AG04449 (cell line): ENCODE measurements around the gene RAD51B.

Source experiments
- CTCF ChIA-PET: fragments of 350-600 bp; formaldehyde crosslinking; extraction: SDS; loops from one replicate; lab custom pipeline; 2021; ENCODE audit warnings: antibody characterized with exemption; lab: Yijun Ruan, JAX
- POLR2A ChIA-PET: fragments of 400-600, 350-600 bp; formaldehyde crosslinking; extraction: SDS; loops from one replicate; lab custom pipeline; 2020; ENCODE audit warnings: antibody characterized with exemption, inconsistent platforms; lab: Yijun Ruan, JAX
- DNase-seq: peaks from one replicate; pipeline ENCODE4 v3.0.0-alpha.2; 2010; ENCODE audit warnings: low read depth, low spot score
- H3K4me3 ChIP-seq: 2 replicates; pipeline ENCODE4 v1.5.1; 2011; ENCODE audit warnings: low read depth, mild to moderate bottlenecking, control low read depth, low read length
- TF ChIP-seq, protein P1 (sequence below): IDR thresholded peaks from one replicate; pipeline ENCODE4 v1.5.1; 2011; ENCODE audit warnings: mild to moderate bottlenecking, moderate library complexity, low read length, control low read depth, inconsistent platforms; ENCODE audit not compliant: insufficient read depth; ENCODE audit errors: missing control alignments

RAD51B gene

GRCh38 chr14:68158640-68159039 lies 339.1 kb downstream of the RAD51B start:
- ChIA-PET CTCF (interaction anchor here (1.1 kb wide), 1 partner anchor 17 kb away, joined by 3 read pairs; no protein-coding TSS in a partner anchor), POLR2A (no interaction called here)
- H3K4me3 ChIP-seq = no peak overlapping the region
- TF ChIP-seq, protein P1, sequence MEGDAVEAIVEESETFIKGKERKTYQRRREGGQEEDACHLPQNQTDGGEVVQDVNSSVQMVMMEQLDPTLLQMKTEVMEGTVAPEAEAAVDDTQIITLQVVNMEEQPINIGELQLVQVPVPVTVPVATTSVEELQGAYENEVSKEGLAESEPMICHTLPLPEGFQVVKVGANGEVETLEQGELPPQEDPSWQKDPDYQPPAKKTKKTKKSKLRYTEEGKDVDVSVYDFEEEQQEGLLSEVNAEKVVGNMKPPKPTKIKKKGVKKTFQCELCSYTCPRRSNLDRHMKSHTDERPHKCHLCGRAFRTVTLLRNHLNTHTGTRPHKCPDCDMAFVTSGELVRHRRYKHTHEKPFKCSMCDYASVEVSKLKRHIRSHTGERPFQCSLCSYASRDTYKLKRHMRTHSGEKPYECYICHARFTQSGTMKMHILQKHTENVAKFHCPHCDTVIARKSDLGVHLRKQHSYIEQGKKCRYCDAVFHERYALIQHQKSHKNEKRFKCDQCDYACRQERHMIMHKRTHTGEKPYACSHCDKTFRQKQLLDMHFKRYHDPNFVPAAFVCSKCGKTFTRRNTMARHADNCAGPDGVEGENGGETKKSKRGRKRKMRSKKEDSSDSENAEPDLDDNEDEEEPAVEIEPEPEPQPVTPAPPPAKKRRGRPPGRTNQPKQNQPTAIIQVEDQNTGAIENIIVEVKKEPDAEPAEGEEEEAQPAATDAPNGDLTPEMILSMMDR = no peak
- DNase-seq = no peak

- CTCF ChIA-PET = interaction anchor here (1.1 to 1.2 kb wide), 3 partner anchors 16 to 657 kb away, joined by 3 to 4 read pairs (median 3); no protein-coding TSS in a partner anchor
- TF ChIP-seq, protein P1 = no peak
- no peak overlapping the region for H3K4me3 ChIP-seq
- POLR2A ChIA-PET = no interaction called here
- no peak for DNase-seq
These were observed 340.4 kb downstream of the RAD51B start for GRCh38 chr14:68159701-68160633.

DNA sequence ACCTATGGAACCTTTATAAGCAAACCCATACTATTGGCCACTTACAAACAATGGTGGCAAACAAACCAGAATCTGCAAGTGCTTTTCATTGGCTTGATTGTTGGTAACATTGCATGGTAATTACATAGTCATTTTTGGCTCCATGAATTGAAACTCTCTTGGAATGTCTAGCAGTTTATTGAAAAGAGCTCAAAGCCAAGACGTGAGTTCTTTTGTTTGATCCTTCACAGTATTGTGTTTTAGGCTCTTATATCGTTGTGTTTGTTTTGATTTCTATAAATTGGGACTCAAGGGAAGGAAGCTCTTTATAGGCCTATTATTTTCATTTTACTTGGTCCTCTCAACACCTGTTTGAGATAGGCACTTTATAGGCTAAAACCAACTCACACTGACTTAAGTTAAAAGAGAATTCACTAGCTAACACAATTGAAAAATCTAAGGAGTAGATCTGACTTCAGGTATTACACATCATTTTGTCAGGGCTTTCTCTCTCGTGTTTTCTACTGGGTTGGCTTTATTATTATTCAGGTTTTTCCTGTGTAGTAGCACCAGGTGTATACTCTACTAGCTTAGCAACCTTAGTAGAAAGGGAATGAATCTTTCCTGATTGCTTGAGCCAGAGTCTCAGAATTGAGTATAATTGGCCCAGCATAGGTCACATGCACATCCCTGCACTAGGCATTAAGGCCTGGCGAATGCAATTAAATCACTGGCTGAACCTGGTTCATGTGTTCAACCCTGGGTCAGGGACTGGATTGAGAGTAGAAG lies 341.4 kb downstream of the RAD51B start:
- DNase-seq = no peak
- POLR2A ChIA-PET = no interaction called here
- TF ChIP-seq, protein P1 = no peak
- CTCF ChIA-PET = interaction anchor here (1.1 to 1.2 kb wide), 3 partner anchors 15 to 656 kb away, joined by 3 to 4 read pairs (median 3); no protein-coding TSS in a partner anchor
- no peak overlapping the region for H3K4me3 ChIP-seq

DNA sequence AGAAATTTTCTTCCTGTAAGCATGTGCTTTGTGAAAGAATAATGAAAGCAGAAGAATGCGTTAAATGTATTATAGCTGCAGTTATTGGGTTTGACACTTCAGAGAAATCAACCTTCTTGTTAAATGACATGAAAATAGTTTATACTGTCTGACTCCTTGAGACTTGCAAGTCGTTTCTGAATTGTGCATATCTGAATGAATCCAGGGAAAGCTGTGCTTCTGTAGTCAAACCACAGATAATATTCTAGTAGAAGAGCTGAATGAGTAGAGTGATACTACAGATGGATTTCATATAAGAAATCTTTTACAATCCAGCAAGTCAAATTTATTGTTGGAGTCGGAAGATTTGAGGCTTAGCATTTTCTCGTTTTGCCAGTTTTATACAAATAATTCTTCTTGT lies 343.3 kb downstream of the RAD51B start:
- CTCF ChIA-PET = no interaction called here
- TF ChIP-seq, protein P1 = no peak
- POLR2A ChIA-PET = no interaction called here
- DNase-seq = no peak
- H3K4me3 ChIP-seq = no peak overlapping the region

DNA sequence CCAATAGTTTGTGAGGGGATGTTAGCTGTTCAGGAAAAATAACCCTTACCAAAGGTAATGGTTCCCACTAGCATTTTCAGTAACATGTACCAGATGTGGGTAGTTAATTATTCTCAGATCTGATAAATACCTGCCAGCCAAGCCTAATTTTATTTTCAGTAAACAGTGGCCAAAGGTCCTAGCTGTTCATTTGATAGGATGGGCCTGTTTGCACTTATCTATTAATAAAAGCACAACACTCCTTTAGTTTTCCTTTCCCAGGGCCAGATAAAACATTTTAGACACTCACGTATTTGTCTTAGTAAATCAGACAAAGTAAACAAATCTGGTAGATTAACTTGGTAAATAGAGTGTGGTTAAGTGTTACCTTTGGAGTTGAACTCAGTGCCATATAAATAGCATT lies 345.1 kb downstream of the RAD51B start:
- no peak overlapping the region for H3K4me3 ChIP-seq
- ChIA-PET CTCF (no interaction called here), POLR2A (no interaction called here)
- TF ChIP-seq, protein P1 = no peak
- no peak for DNase-seq

DNA sequence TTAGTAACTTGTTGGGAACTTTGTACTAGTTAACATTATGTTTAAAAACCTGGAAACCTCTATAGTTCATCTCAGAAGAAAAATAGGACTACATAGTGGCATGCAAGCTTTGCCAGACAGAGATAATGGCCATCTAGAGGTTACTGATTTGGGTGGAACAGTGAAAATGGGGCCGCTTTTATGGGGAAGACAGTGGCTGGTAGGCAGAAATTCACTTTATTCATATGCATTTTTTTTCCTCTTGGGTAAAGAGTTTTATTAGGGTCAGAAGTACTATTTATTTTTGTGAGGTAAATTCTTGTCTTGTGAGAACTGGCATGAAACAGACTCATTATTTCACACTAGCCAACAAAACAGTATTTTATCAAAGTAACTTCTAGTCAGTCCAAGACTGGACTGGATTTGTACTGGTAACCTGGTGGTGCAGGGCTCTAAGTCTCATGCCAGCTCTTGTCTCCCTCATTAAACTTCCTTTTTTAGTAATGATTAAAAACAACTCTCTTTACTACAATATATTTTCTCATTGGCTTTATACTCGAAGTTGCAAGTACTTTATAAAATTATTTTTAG lies 345.8 kb downstream of the RAD51B start:
- ChIA-PET POLR2A (no interaction called here), CTCF (interaction anchor here (1.2 kb wide), 1 partner anchor 660 kb away, joined by 3 read pairs; no protein-coding TSS in a partner anchor)
- H3K4me3 ChIP-seq = no peak overlapping the region
- TF ChIP-seq, protein P1 = no peak
- no peak for DNase-seq
